Liver (tissue), 9 donors: ENCODE data around the gene TMEM117. TPM values are rescaled to one million over a fixed set of nuclear protein-coding genes. Genes with fewer than 3 reads are reported as not detected.

Source experiments
- DNase-seq: peaks from one replicate; pipeline ENCODE4 v3.0.0-alpha.2; 2017; ENCODE audit warnings: low spot score
- H3K27ac ChIP-seq, 2 donors: one replicate each; pipeline ENCODE4 v1.7.0; 2013; ENCODE audit warnings: inconsistent platforms in 2 of 2, low read length in 2 of 2, control low read depth in 1 of 2, low read depth in 1 of 2, mild to moderate bottlenecking in 1 of 2
- H3K27me3 ChIP-seq, 4 donors: one replicate each; pipeline versions ENCODE4 v1.6.1 to v1.7.0; 2013; ENCODE audit warnings: low read length in 3 of 4, inconsistent platforms in 1 of 4, mild to moderate bottlenecking in 1 of 4, moderate library complexity in 1 of 4; ENCODE audit not compliant: control insufficient read depth in 4 of 4, insufficient read depth in 4 of 4
- H3K36me3 ChIP-seq, 4 donors: one replicate each; pipeline versions ENCODE4 v1.6.1 to v1.7.0; 2013; ENCODE audit warnings: low read length in 3 of 4, mild to moderate bottlenecking in 3 of 4, low read depth in 1 of 4, moderate library complexity in 1 of 4; ENCODE audit not compliant: control insufficient read depth in 4 of 4, insufficient read depth in 3 of 4
- H3K4me1 ChIP-seq, 4 donors: one replicate each; pipeline versions ENCODE4 v1.6.1 to v1.7.0; 2013; ENCODE audit warnings: low read length in 3 of 4, mild to moderate bottlenecking in 3 of 4, moderate library complexity in 1 of 4; ENCODE audit not compliant: control insufficient read depth in 4 of 4, insufficient read depth in 4 of 4
- H3K4me3 ChIP-seq, 3 donors: one replicate each; pipeline versions ENCODE4 v1.6.1 to v1.7.0; 2013; ENCODE audit warnings: low read length in 3 of 3, control low read depth in 1 of 3, low read depth in 1 of 3, mild to moderate bottlenecking in 1 of 3
- H3K9ac ChIP-seq, 2 donors: one replicate each; pipeline ENCODE4 v1.7.0; 2013; ENCODE audit warnings: low read length in 2 of 2, mild to moderate bottlenecking in 2 of 2, moderate library complexity in 2 of 2, control low read depth in 1 of 2, low read depth in 1 of 2
- H3K9me3 ChIP-seq, 4 donors: one replicate each; pipeline versions ENCODE4 v1.6.1 to v1.7.0; 2013; ENCODE audit warnings: low read length in 3 of 4; ENCODE audit not compliant: control insufficient read depth in 4 of 4
- EGR1 ChIP-seq, 2 donors: IDR thresholded peaks; 2 replicates each; pipeline ENCODE4 v1.6.1; 2016 to 2018; ENCODE audit warnings: antibody characterized with exemption in 2 of 2, low read depth in 2 of 2
- FOXA1 ChIP-seq: IDR thresholded peaks from 2 replicates; pipeline ENCODE4 v1.6.1; 2016; ENCODE audit warnings: antibody characterized with exemption
- FOXA2 ChIP-seq: IDR thresholded peaks from 2 replicates; pipeline ENCODE4 v1.6.1; 2016; ENCODE audit warnings: antibody characterized with exemption
- GABPA ChIP-seq, 2 donors: IDR thresholded peaks in 1 of 2; conservative IDR thresholded peaks in 1 of 2; 2 replicates each; pipeline ENCODE4 v1.6.1; 2016; ENCODE audit warnings: antibody characterized with exemption in 2 of 2, mild to moderate bottlenecking in 1 of 2, moderate library complexity in 1 of 2
- HNF4A ChIP-seq, 2 donors: conservative IDR thresholded peaks; 2 replicates each; pipeline ENCODE4 v1.6.1; 2016; ENCODE audit warnings: antibody characterized with exemption in 2 of 2, mild to moderate bottlenecking in 2 of 2
- HNF4G ChIP-seq: IDR thresholded peaks from 2 replicates; pipeline ENCODE4 v1.6.1; 2016; ENCODE audit warnings: antibody characterized with exemption
- JUND ChIP-seq, 2 donors: IDR thresholded peaks; 2 replicates each; pipeline ENCODE4 v1.6.1; 2016; ENCODE audit warnings: antibody characterized with exemption in 2 of 2
- NR2F2 ChIP-seq: IDR thresholded peaks from 2 replicates; pipeline ENCODE4 v1.6.1; 2016; ENCODE audit warnings: antibody characterized with exemption
- RAD21 ChIP-seq, 2 donors: IDR thresholded peaks; 2 replicates each; pipeline ENCODE4 v1.6.1; 2016; ENCODE audit warnings: antibody characterized with exemption in 2 of 2, mild to moderate bottlenecking in 2 of 2
- SP1 ChIP-seq: IDR thresholded peaks from 2 replicates; pipeline ENCODE4 v1.6.1; 2018; ENCODE audit warnings: antibody characterized with exemption, mild to moderate bottlenecking
- TAF1 ChIP-seq: conservative IDR thresholded peaks from 2 replicates; pipeline ENCODE4 v1.6.1; 2016; ENCODE audit warnings: antibody characterized with exemption, mild to moderate bottlenecking
- YY1 ChIP-seq: IDR thresholded peaks from 2 replicates; pipeline ENCODE4 v1.6.1; 2016; ENCODE audit warnings: antibody characterized with exemption, mild to moderate bottlenecking
- WGBS: extraction: QIAGEN DNeasy Blood & Tissue Kit; methylation state at CpG from one replicate; pipeline ENCODE4 v1.1.7; 2013; 5-methylcytosine and 5-hydroxymethylcytosine counted together
- polyA plus RNA-seq, 2 donors: library from polyadenylated mRNA; stranded (reverse) in 1 of 2; unstranded in 1 of 2; fragments of 200-250 nt in 1 of 2; fragments of >200 nt in 1 of 2; fragmentation: Nextera tagmentation in 1 of 2; extraction: Ambion mirVana in 1 of 2; gene quantifications; one replicate each; pipeline versions ENCODE4 v1.2.1 to v1.2.3, GENCODE V29; 2013 to 2015
- total RNA-seq, 2 donors: library from RNA; depleted of rRNA; stranded (reverse); fragments of >200 nt; gene quantifications; one replicate each; pipeline ENCODE4 v1.2.3, GENCODE V29; 2014
- TF ChIP-seq, protein P1 (sequence below): IDR thresholded peaks from 2 replicates; pipeline ENCODE4 v1.6.1; 2016; ENCODE audit warnings: antibody characterized with exemption
- TF ChIP-seq, protein P2 (sequence below): IDR thresholded peaks from 2 replicates; pipeline ENCODE4 v1.6.1; 2016; ENCODE audit warnings: antibody characterized with exemption
- donor health status: healthy.
- donor health status: healthy.
- donor health status: healthy.
- donor health status: healthy.
- donor health status: healthy.

The TMEM117 gene
- total and polyA plus RNA-seq, 4 donors, result 2.0 to 5.9 (median 3.9) TPM

DNA sequence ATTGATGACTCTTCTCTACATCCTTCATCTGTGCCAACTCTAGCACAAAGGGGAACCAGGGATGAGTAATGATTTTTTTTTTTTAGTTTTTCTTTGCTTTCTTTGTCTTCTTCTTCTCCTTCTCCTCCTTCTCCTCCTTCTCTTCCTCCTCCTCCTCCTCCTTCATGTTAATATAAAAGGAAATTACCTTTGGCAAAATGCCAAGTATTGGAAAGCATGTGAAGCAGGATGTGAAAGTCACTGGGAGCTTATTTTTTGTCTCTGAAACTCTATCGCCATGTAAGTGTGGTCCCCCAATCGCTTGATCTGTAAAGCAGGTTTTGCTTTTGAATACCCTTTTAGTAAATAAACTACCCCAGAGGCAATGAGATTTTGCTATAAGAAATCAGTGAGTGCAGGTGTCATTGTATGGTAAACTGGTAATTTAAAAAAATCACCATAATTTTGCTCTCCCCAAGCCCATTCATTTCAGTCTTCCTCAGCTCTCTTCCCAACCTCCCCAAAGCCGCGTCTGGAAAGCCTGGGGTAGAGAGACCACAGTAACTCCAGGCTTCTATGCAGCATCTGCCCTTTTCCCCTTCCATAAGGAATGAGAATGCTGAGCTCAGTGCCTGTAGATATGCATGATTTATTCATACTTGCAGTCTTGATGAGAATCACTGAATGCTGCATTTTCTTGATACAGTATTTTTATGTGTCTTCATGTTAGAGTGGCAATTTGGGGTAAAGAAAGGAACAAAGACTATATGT lies 388.7 kb downstream of the TMEM117 start (continued):
- TF ChIP-seq, protein P1, sequence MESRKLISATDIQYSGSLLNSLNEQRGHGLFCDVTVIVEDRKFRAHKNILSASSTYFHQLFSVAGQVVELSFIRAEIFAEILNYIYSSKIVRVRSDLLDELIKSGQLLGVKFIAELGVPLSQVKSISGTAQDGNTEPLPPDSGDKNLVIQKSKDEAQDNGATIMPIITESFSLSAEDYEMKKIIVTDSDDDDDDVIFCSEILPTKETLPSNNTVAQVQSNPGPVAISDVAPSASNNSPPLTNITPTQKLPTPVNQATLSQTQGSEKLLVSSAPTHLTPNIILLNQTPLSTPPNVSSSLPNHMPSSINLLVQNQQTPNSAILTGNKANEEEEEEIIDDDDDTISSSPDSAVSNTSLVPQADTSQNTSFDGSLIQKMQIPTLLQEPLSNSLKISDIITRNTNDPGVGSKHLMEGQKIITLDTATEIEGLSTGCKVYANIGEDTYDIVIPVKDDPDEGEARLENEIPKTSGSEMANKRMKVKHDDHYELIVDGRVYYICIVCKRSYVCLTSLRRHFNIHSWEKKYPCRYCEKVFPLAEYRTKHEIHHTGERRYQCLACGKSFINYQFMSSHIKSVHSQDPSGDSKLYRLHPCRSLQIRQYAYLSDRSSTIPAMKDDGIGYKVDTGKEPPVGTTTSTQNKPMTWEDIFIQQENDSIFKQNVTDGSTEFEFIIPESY, result no peak
- no peak for TF ChIP-seq FOXA1

DNA sequence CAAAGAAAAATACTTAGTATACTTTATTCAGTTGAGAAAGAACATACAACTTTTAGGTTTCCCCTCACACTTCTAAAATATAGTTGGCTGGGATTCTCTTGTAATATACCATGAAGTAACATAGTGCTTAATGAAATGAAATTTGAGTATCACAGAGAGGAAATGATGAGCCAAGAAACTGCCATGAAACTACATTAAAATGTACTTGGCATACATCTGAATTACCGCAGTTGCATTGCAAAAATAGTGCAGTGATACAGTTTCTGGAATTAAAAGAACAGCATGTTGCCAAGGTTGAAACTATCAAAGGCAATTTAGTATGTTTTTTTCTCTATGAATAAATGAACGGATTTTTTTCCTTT lies 389.2 kb downstream of the TMEM117 start:
- TF ChIP-seq GABPA (IDR thresholded peaks at IDR 0.05 in 1 of 2, conservative IDR thresholded peaks at IDR 0.05 in 1 of 2), result no peak
- TF ChIP-seq HNF4A (conservative IDR thresholded peaks at IDR 0.05), result no peak
- TF ChIP-seq EGR1 (IDR thresholded peaks at IDR 0.05; ENCODE audit: low read depth in 2 of 2), result no peak
- TF ChIP-seq SP1, result no peak
- TF ChIP-seq, protein P1, result no peak
- Histone ChIP-seq H3K27me3 (no peaks in the 10 kb centered on the region), H3K9me3 (no peaks in the 10 kb centered on the region), H3K36me3 (no peaks in the 10 kb centered on the region), H3K4me3 (no peak overlapping the region), H3K9ac (no peak overlapping the region), H3K27ac (no peak overlapping the region), H3K4me1 (no peaks in the 10 kb centered on the region)
- 90% methylated on average over 2 of the region's 2 CpGs for WGBS
- no peak for DNase-seq

DNA sequence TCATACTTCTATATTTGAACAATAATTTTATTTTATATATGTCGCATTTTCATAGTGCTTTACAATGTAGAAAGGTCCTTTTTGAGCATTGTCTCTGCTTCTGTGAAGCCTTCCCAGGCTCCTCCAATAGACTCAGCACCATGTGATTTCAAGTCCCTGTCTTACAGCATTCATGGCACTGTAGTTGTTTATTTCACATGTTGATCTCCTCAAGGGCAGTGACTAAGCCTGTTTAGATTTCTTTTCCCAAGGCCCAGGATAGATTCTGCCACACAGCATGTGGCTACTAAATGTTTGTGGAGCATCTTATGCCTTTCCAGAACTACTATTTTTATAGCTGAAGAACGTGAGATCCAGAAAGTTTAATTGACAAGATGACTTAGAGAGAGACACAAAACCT lies 391.7 kb downstream of the TMEM117 start:
- Histone ChIP-seq H3K4me3 (no peak overlapping the region), H3K27me3 (no peaks in the 10 kb centered on the region), H3K9ac (no peak overlapping the region), H3K9me3 (no peaks in the 10 kb centered on the region), H3K27ac (no peak overlapping the region), H3K4me1 (no peaks in the 10 kb centered on the region), H3K36me3 (no peaks in the 10 kb centered on the region)
- 79% methylated on average over 2 of the region's 2 CpGs for WGBS
- no peak for DNase-seq
- no peak for TF ChIP-seq GABPA (IDR thresholded peaks at IDR 0.05 in 1 of 2, conservative IDR thresholded peaks at IDR 0.05 in 1 of 2)
- TF ChIP-seq HNF4G, result no peak
- no peak for TF ChIP-seq TAF1
- TF ChIP-seq JUND (IDR thresholded peaks at IDR 0.05), result no peak
- TF ChIP-seq YY1, result no peak
- TF ChIP-seq FOXA2, result no peak
- no peak for TF ChIP-seq FOXA1
- no peak for TF ChIP-seq RAD21 (IDR thresholded peaks at IDR 0.05)
- TF ChIP-seq NR2F2, result no peak
- TF ChIP-seq, protein P2, sequence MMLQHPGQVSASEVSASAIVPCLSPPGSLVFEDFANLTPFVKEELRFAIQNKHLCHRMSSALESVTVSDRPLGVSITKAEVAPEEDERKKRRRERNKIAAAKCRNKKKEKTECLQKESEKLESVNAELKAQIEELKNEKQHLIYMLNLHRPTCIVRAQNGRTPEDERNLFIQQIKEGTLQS, result no peak
- TF ChIP-seq SP1, result no peak
- TF ChIP-seq, protein P1, result no peak
